Measurements from ENCODE around the gene UBQLN4.
"Not testable (repeated sequence)": the region's sequence is repeated elsewhere in the genome, so short reads cannot be mapped to it uniquely, and the experiment has no call there.

UBQLN4 gene

DNA sequence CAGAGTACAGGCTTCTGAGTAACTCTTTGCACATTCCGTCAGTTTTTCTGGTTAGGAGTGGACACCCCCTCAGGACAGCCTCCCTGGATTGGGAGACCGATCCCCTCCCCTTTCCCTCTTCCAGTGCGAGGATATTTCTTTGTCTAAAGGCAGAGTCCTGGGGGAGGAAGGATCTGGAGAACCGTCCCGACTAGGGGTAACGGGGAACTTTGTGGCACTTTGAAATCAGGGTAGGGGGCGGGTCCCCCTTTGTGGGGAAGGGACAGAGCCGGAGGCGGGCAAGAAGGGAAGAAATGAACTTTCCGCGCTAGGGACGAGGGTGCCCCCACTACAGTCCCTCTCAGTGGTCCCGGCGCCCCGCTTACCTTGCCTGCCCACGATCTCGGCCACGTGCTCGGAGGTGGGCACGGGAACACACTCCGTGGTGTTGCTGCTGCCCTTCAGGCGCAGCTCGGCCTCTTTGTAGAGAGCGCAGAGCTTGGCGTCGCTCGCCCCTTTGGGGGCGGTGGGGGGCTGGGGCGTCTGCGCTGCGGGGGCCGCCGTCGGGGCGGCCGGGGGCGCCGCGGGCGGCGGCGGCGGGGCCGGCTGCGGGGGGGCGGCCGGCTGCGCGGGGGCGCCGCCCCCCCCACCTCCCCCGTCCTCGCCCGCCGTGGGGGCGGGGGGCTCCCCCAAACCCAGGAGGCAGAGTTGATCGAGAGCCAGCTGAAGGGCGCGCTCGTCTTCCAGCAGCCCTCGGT lies 27.8 kb upstream of the UBQLN4 start:
- DNase-seq (ENCODE audit: low read depth), result peak; percentile 50

DNA sequence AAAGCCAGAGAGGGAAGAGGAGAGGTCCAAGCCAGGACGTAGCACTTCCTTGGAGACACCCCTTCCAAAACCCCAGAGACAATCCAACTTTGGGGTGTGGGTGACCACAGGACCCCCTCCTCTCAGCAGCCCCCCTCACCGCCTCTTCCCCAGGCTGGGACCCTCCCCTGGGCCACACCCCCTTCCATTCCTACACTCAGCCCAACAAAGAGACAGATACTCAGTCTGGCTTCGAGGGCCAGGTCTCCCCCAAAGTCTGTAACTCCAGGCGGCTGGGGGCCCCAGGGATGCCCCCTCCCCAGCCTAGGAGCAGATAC lies 27.2 kb upstream of the UBQLN4 start:
- no peak for DNase-seq (ENCODE audit: low read depth)

DNA sequence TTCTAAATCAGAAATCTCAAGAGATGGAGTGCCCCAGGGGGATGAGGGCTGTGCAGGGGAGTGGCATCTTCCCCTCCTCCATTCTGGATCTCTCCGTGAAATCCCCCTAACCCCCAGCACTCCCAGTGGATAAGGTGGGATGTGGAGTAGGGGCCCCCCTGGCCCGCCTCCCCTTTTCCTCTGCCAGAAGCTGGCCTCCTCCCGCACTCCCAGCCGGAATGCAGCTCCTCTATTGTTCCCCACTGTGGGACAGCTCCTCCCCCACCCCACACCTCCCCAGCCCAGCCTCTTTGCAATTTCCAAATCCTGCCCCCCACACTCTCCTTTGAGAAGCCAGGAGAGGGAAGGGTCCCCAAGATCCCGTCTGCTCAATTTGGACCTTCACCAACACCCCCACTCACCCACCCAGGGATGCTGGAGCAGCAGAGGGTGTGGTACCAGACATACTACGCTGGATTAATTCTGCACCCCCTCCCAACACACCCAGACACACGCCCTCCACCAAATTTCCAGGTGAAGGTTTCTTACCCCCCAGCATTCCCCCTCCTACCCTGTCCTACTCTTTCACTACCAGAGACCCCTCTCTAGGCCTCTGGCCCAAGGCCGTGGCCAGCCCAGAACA lies 26.8 kb upstream of the UBQLN4 start:
- no peak for DNase-seq (ENCODE audit: low read depth)

DNA sequence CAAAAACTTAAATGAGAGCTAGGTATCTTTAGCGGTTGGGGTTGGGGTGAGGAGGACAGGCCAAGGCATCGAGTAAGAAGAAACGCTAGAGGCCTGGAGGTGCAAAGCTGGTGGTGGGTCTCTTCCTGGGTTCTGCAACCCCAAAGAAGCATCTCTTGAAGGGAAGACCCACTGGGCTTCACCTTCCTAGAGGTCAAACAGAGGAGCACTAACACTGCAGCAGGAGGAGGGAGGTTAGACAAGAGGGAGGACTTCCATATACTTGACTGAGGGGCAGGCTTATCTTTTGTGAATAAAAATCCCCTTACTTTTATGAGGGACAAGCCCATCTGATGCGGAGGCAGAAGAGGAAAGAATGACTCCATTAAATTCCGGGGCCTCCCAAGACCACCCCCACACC lies 26.2 kb upstream of the UBQLN4 start:
- no peak for DNase-seq (ENCODE audit: low read depth)

DNA sequence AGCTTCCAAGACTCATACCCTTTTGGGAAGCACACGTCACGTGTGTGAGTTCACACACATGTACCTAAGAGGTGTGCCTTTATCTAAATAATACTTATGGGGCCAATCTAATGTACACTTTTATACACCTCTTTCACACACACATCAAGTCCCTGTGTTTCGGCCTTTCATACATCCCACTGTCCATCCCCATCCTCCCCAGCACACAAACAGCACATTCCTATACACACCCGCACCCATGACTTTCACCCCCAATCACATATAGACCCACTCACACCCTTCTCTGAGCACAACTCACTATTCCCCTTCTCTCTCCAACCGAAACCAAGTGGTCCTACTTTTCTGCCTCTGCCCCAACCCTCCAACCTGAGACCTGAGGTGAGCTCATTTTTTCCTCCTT lies 25.1 kb upstream of the UBQLN4 start:
- DNase-seq (ENCODE audit: low read depth), result no peak

DNA sequence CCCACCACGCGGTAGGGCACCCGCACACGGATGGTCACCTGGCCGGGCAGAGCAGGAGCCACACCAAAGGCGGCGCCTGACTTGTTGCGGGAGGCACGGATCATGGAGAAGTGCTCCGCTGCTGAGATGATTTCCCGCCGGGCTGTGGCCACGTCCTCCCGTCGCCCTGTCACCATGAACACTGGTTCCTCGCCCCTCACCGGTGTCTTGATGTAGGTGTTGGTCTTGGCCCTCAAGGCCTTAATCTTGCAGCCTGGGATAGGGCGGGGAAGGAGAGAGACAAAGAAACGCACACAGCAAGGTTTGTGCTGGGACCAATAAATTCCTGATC lies 23.8 kb upstream of the UBQLN4 start:
- DNase-seq (ENCODE audit: low read depth), result no peak

DNA sequence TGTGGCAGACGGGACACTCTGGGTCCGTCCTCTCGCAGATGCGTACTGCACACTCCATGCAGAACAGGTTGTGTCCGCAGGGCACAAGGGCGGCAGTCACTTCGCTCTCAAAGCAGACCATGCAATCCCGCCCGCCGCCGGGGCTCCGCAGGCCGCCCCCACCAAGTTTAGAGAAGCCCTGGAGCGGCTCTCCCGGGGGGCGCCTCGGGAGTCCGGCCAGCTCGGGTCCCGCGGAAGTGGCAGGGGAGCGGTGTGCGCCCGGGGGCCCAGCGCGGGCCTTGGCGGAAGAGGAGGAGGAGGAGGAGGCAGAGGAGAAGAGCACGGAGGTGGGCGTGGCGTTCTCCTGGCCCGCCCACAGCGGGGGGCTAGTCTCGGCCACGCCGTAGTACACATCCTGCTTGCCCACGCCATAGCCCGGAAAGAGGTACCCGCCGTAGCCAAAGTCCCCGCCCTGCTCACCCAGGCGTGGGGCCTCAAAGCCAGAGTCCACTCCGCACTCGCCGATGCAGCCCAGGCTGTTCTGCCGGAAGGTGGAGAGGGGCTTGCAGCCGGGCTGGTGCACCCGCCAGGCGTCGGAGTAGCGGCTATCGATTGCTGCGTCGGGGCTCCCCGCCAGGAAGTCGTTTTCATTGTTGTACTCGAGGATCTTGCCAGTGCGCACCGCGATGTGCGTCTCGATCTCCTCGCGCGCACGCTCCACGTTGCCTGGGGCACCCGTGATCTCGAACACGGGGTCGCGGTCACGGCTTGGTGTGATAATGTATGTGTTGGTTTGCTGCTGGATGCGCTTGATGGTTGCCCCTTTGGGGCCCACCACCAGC lies 23.2 kb upstream of the UBQLN4 start:
- DNase-seq (ENCODE audit: low read depth), result peak; percentile 71

DNA sequence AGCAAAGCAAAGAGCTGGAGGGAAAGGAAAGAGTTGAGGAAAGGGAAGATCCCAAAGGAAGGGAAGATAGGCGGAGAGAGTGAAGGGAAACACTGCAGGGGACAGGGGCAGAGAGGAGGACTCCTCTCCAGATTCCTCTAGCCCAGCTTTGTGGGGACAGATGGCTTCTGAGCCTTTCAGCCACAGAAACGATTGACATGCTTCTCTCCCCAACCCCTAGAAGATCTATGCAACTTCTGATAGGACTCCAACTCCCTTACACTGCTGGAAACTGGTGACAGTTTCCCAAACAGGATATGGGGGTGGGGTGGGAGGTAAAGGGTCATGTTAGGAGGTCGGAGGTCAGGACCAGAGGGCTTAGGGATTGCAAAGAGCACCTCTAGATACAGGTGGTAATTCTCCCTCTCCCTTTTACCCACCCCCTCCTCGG lies 22.2 kb upstream of the UBQLN4 start:
- no peak for DNase-seq (ENCODE audit: low read depth)

DNA sequence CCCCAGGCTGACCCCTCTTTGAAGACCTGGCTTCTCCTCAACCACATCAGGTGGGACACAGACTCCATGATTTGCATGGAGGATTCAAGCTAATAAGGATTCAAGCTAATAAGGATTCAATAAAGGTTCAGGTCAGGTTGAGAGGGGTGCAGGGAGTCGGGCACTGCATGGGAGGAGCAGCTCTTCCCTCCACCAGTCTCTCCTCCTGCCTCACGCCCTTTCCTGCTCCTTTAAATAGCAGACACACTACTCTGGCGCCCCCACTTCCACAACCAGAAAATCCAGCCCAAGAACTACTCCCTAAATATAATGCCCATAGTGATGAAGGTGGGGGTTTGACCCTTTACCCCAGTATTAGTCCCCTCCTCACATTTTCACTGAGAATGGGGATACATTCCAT lies 21.6 kb upstream of the UBQLN4 start:
- DNase-seq (ENCODE audit: low read depth), result no peak

DNA sequence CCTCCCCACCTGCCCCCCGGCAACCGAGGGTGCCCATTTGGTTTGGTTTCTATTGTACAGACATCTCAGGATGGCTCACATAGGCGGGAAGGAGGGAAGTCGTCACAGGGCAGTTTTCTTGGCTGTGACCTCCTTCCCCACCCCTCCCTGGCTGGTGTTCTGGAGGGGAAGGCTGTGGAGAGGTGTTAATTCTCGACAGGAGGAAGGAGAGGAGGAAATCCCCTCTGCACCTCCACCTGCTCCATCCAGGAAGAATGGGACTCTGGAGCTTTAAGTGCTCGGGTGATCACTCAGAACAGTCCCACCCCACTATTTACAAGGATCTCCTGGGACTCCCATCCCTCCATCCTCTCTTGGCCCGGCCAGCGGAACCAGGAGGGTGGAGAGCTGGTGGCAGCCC lies 21.1 kb upstream of the UBQLN4 start:
- no peak for DNase-seq (ENCODE audit: low read depth)

DNA sequence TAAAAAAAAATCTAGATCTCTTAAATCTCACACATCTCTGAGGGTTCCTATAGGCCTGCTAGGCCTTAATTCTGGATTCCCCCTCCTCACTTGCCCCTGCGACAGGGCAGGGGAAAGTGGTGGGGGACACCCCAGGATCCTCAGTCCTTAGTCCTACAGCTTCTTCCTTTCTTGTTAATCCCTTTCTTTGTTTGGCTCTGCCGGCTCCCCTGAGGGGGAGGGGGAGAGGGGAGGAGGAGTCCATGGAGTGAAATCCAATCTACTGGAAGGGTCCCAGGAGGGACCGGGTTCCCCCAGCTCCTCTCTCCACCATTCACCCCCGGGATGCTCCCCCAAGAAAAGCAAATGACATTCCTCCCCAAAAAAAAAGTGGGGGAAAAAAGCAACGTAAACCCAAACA lies 20.1 kb upstream of the UBQLN4 start:
- no peak for DNase-seq (ENCODE audit: low read depth)

DNA sequence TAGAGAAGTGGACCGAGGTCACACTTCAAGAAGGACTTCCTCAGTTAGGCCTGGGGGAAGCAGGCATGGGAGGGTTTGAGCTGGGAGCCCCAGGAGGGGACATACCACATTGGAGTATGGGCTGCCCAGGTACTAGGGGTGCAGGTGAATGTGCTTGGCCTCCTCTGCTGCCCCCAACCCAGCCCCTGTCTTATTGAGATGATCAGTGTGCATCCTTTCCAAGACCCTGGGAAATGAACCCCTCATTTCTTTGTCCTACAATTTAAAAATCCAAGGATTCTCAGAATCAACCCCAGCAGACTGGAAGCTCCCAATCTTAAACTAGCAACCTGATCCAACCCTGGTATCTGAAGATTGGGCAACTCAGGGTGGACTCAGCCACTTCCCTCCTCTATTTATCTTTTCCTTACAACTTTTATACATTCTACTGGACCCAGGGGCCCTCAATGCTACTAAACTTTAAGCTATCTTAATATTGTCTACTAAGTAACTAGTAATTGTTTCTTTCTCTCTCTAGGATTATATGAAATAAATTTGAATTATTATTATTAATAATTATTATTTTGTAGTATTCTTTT lies 19.6 kb upstream of the UBQLN4 start:
- no peak for DNase-seq (ENCODE audit: low read depth)

DNA sequence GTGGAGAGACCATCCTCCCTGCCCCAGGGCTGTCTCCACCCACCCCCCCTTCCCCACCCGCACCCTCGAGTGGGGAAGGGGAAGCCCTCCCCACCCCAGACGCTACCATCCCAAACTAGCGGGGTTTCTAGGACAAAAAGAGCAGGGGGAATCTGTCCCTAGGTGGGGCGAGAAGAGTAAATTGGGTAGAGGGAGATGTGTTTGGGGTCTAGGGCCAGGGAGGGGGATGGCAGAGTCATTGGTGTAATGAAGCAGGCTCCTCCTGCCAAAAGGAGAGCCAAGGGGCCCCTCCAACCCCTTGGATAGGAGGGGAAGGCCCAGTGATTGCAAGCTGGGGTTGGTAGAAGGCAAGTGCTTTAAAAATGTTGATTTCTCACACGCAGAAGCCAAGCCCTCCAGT lies 18.7 kb upstream of the UBQLN4 start:
- DNase-seq (ENCODE audit: low read depth), result no peak

DNA sequence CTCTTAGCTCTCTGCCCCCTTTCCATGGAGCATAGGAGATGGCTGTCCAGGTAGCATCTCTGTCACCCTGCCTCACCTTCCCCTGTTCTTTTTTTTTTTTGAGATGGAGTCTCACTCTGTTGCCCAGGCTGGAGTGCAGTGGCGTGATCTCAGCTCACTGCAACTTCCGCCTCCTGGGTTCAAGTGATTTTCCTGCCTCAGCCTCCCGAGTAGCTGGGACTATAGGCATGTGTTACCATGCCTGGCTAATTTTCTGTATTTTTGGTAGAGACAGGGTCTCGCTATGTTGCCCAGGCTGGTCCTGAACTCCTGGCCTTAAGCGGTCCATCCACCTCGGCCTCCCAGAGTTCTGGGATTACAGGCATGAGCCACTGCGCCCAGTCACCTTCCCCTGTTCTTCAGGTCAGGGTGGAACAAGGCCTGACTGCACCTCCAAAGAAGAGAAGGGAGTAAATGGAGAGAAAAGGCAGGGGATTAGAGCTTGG lies 17.8 kb upstream of the UBQLN4 start:
- DNase-seq (ENCODE audit: low read depth), result not testable (repeated sequence)

DNA sequence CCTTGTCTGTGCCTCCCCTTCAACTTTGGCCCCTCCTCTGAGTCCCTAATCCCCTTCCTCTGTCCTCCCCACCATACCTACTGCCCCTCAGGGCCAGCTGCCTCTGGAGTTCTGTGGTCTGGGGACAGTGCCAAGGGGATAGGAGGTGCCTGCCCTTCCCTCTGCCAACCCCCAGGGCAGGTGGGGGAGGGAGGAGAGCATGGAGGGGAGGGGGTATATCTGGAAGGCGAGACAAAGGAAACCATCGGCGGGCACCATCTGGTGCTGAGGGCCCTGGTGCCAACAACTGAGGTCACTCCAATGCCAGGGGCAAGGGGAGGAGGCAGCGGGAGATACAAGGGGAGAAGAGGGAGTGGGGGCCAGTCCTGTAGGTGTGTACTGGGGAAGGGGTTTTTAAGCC lies 16.9 kb upstream of the UBQLN4 start:
- no peak for DNase-seq (ENCODE audit: low read depth)

DNA sequence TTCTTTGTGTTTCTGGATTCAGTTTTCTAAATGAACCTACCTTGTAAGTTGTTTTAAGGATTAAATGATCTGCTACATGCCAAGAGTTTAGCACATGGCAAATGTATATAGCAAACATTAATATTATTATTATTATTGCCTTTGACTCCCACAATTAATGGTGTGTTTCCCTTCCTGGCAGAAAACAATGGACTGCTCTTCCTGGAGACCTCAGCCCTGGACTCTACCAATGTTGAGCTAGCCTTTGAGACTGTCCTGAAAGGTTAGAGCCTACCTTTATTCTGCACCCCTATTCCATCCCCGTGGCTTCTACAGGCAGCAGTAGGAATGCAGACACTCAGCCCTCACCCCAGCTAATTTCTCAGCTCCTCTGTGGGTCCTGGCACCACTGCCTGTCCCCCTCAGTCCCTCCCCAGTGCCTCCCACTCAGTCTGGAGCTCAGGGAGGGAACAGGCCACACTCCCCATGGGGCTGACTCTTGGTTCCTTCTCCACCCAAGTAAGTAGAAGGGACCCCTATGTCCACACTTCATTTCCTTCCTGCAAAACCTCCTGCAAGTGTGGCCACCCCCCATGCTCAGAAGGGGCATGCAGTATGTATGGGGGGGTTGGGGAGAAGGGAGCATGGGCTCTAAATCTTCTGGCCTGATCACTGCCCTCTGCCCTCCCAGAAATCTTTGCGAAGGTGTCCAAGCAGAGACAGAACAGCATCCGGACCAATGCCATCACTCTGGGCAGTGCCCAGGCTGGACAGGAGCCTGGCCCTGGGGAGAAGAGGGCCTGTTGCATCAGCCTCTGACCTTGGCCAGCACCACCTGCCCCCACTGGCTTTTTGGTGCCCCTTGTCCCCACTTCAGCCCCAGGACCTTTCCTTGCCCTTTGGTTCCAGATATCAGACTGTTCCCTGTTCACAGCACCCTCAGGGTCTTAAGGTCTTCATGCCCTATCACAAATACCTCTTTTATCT lies 16.2 kb upstream of the UBQLN4 start:
- no peak for DNase-seq (ENCODE audit: low read depth)

DNA sequence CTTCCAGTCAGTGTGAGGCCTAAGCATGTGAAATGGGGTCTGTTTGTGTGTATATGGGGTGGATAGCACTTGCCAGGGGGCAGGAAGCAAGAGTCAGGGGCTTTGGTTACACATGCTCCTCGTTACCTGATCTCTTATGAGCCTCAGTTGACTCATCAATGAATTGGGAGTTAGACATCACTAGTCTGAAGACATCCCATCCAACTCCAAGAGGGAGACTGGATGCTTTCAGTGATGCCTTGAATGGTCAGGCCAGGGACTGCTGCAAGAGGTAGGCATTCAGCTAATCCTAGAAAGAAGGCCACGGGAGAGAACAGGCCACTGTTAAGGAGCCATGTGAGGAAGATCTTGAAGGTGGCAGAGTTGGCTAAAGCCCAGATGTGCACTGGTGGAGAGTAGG lies 13.7 kb upstream of the UBQLN4 start:
- no peak for DNase-seq (ENCODE audit: low read depth)

DNA sequence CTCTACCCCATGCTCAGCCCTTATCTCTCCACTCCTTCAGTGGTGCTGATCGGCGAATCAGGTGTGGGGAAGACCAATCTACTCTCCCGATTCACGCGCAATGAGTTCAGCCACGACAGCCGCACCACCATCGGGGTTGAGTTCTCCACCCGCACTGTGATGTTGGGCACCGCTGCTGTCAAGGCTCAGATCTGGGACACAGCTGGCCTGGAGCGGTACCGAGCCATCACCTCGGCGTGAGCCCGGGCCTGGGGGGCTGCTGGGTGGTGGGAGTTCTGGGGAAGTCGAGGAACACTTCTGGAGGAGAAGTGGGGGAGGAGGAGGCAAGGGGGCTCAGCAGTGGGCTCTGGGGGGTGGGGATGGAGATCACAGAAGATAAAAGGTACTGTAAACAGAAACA lies 12.3 kb upstream of the UBQLN4 start:
- DNase-seq (ENCODE audit: low read depth), result no peak

DNA sequence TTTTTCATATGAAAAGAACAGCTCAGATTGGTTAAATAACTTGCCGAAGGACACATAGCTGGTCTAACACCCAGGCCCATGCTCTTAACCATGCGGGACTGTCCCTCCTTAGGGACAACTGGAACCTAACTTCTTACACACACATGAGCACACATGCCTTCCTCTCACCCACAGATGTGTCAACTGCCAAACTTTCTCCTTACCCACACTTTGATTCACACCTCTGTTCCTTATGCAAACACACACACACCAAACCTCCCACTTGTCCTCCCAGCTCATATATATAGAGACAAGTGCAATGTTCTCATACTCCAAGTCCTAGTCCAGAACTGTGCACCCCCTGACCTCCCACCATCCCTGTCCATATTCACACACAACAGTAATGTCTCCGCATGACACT lies 11.6 kb upstream of the UBQLN4 start:
- no peak for DNase-seq (ENCODE audit: low read depth)

DNA sequence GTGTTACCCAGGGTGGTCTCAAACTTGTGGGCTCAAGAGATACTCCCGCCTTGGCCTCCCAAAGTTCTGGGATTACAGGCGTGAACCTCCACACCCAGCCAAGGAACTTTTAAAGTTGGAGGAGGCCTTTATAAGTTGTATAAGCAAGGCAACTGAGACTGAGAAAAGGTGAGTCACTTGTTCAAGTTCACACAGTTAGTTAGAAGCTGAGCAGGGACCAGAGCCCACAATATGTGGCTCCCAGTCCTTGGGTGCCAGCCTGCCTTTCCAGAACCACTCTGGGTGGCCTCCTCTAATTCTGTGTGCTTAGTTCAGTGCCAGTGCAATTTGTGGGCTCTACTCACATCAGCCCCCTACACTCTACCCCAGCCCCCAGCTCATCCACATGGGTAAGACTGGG lies 11.0 kb upstream of the UBQLN4 start:
- DNase-seq (ENCODE audit: low read depth), result no peak

DNA sequence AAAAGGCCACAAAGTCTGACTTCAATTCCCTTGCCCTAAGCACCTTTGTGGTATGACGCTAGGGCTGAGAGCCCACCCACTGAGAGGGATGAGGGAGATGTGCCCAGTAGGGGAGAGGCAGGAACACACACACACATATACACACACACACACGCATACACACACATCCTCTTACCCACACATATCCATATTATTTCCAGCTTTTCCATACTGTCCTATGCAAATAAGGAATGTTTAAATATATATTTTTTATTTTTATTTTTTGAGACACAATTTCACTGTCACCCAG lies 10.3 kb upstream of the UBQLN4 start:
- DNase-seq (ENCODE audit: low read depth), result no peak

DNA sequence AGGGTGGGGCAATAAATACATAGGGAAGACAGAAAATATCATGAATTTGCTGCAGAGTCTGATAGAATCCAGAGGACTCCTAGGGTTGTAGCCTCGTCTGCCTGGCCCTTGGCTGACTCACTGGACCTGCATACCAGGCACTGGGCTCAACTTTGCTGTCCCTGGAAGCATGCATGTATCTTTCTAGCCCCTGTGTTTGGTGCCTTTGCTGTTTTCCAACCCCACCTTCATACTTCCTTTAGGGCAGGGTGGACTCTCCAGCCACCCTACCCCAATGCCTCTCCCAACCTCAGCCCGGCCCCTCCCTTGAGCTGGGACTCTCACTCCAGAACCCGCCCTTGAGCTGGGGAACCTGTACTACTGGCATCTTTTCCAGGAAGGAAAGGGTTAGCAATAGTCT lies 8.6 kb upstream of the UBQLN4 start:
- peak; percentile 37 for DNase-seq (ENCODE audit: low read depth)
